ENCODE data around the gene LRP1B. TPM values are rescaled to one million over a fixed set of nuclear protein-coding genes. Genes with fewer than 3 reads are reported as not detected.

LRP1B gene
- total and polyA plus RNA-seq, 2 of the 8 experiments (the other 6 are each of a cell fraction or from before 2014, with no cell fraction given), result 0.03 TPM; not detected in 1

GRCh38 chr2:141187075-141187439 is 943.8 kb downstream of the LRP1B start:
- no peak overlapping the region for H4K91ac ChIP-seq (replicated peaks; ENCODE audit: insufficient read length, low read length)
- H3K4me3 ChIP-seq (ENCODE audit: extremely low read depth in 1 of 4, insufficient read depth in 2 of 4, low read depth in 3 of 4, low read length in 4 of 4), result no peak overlapping the region
- no peak overlapping the region for H4K8ac ChIP-seq (ENCODE audit: extremely low read depth, insufficient read depth, low read length)
- no peak overlapping the region for H2BK120ac ChIP-seq (replicated peaks; ENCODE audit: low read depth, low read length)
- H3K27ac ChIP-seq (ENCODE audit: low read depth, low read length), result no peak overlapping the region
- H3K9me3 ChIP-seq (ENCODE audit: insufficient read depth in 2 of 2, low read depth in 1 of 2, low read length in 1 of 2), result no peaks in the 10 kb centered on the region
- H4K5ac ChIP-seq (ENCODE audit: insufficient read length, low read depth, low read length), result no peak overlapping the region
- H3K4ac ChIP-seq (replicated peaks; ENCODE audit: insufficient read length, low read depth, low read length), result no peak overlapping the region
- no peak overlapping the region for H3K23ac ChIP-seq (ENCODE audit: insufficient read length)
- no peak overlapping the region for H3K14ac ChIP-seq (ENCODE audit: insufficient read length)
- TF ChIP-seq BRCA1 (IDR thresholded peaks at IDR 0.05; ENCODE audit: low read depth, low read length) (no peak), SP2 (IDR thresholded peaks at IDR 0.05; ENCODE audit: low read length) (no peak), HDAC2 (IDR thresholded peaks at IDR 0.05; ENCODE audit: borderline replicate concordance in 1 of 2, low read depth in 2 of 2, low read length in 2 of 2) (no peak), GABPA (IDR thresholded peaks at IDR 0.05; ENCODE audit: borderline replicate concordance, insufficient read depth, low read length) (no peak)
- H3K79me1 ChIP-seq (ENCODE audit: low read depth, low read length), result no peaks in the 10 kb centered on the region
- H2BK15ac ChIP-seq (ENCODE audit: low read length), result no peak overlapping the region
- no peaks in the 10 kb centered on the region for H3K23me2 ChIP-seq (ENCODE audit: low read depth, low read length)
- H3K56ac ChIP-seq (replicated peaks; ENCODE audit: insufficient read length, low read depth, low read length), result no peak overlapping the region
- H3K36me3 ChIP-seq (ENCODE audit: control insufficient read depth in 2 of 4, insufficient read depth in 4 of 4, low read length in 3 of 4), result no peaks in the 10 kb centered on the region
- WGBS, 2 experiments (ENCODE audit: extremely low coverage in 1 of 2, insufficient coverage in 1 of 2, insufficient read length in 1 of 2, insufficient replicate concordance in 2 of 2, low coverage in 1 of 2, low lambda C conversion rate in 2 of 2, missing lambda C conversion rate in 1 of 2), result 65% methylated on average over 4 of the region's 4 CpGs; no CpG with 5 or more reads in 1 of the 2 experiments
- DNase-seq (ENCODE audit: low read depth in 1 of 2, low spot score in 2 of 2) (no peak), FAIRE-seq (no peak)
- no peak overlapping the region for H2BK12ac ChIP-seq (ENCODE audit: low read depth, low read length)
- CTCF ChIA-PET (ENCODE audit: partially characterized antibody), result interaction anchor here (0.9 kb wide), 1 partner anchor 8 kb away, joined by 3 read pairs; no protein-coding TSS in a partner anchor
- no peak overlapping the region for H2BK5ac ChIP-seq (ENCODE audit: low read depth, low read length)
- no peaks in the 10 kb centered on the region for H3K79me2 ChIP-seq (ENCODE audit: control insufficient read depth in 1 of 2, insufficient read depth in 2 of 2, low read length in 2 of 2)
- no peak overlapping the region for H3K18ac ChIP-seq (ENCODE audit: extremely low read depth, low read length)
- no peaks in the 10 kb centered on the region for H3K4me1 ChIP-seq (replicated peaks in 1 of 4; ENCODE audit: control insufficient read depth in 3 of 4, insufficient read depth in 4 of 4, low read length in 3 of 4)
- no peak overlapping the region for H3K9ac ChIP-seq (replicated peaks in 1 of 4; ENCODE audit: extremely low read depth in 1 of 4, low read depth in 3 of 4, low read length in 3 of 4)
- no peak overlapping the region for H2BK20ac ChIP-seq (ENCODE audit: low read length)
- H4K20me1 ChIP-seq (replicated peaks in 1 of 2; ENCODE audit: control insufficient read depth in 1 of 2, insufficient read depth in 2 of 2, low read length in 2 of 2), result no peaks in the 10 kb centered on the region
- POLR2A ChIA-PET (ENCODE audit: partially characterized antibody), result no interaction called here
- no peak overlapping the region for H3K4me2 ChIP-seq (ENCODE audit: insufficient read depth in 1 of 2, low read depth in 2 of 2, low read length in 2 of 2)
- H2AFZ ChIP-seq (ENCODE audit: low read length), result no peak overlapping the region
- no peak overlapping the region for H2AK5ac ChIP-seq (ENCODE audit: low read depth, low read length)
- no peaks in the 10 kb centered on the region for H3K27me3 ChIP-seq (replicated peaks in 1 of 4; ENCODE audit: control insufficient read depth in 3 of 4, extremely low read depth in 1 of 4, insufficient read depth in 3 of 4, low read length in 3 of 4)

Measured in H1 (cell line).